GM19025 (cell line): ENCODE measurements around the gene PTPN4.
"Not testable (repeated sequence)": the region's sequence is repeated elsewhere in the genome, so short reads cannot be mapped to it uniquely, and the experiment has no call there.

Experiments used
- ATAC-seq: cut with Tn5 transposase; IDR thresholded peaks from one replicate; pipeline ENCODE4 v1.9.1; 2021; ENCODE audit warnings: mild to moderate bottlenecking, low read depth, moderate library complexity; ENCODE audit not compliant: unreplicated experiment

Gene PTPN4

DNA sequence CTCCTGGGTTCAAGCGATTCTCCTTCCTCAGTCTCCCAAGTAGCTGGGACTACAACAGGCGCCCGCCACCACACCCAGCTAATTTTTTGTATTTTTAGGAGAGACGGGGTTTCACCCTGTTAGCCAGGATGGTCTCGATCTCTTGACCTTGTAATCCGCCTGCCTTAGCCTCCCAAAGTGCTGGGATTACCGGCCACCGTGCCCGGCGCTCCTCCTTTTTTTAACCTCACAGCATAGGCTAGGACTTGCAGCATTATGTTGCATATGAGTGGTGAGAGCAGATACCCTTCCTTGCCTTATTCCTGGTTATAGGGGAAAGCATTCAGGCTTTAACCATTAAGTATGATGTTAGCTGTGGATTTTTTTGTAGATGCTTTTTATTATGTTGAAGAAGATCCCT lies 42.3 kb downstream of the PTPN4 start:
- not testable (repeated sequence) for ATAC-seq

DNA sequence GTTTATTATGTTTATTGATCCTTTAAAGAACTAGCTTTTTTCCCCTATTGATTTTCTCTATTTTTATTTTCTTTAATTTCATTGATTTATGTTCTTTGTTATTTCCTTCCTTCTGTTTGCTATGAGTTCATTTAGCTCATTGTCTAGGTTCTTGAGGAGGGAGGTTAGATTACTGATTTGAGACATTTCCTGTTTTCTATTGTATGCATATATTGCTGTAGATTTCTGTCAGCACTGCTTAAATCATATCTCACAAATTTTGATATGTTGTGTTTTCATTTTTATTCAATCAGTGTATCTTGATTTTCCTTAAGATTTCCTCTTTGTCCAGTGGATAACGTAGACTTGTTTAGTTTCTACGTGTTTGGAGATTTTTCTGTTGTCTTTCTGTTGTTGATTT lies 43.4 kb downstream of the PTPN4 start:
- no peak for ATAC-seq

GRCh38 chr2:119804409-119804808 lies 44.7 kb downstream of the PTPN4 start:
- not testable (repeated sequence) for ATAC-seq

- no peak for ATAC-seq
Measured at GRCh38 chr2:119808516-119809147, 48.9 kb downstream of the PTPN4 start.

DNA sequence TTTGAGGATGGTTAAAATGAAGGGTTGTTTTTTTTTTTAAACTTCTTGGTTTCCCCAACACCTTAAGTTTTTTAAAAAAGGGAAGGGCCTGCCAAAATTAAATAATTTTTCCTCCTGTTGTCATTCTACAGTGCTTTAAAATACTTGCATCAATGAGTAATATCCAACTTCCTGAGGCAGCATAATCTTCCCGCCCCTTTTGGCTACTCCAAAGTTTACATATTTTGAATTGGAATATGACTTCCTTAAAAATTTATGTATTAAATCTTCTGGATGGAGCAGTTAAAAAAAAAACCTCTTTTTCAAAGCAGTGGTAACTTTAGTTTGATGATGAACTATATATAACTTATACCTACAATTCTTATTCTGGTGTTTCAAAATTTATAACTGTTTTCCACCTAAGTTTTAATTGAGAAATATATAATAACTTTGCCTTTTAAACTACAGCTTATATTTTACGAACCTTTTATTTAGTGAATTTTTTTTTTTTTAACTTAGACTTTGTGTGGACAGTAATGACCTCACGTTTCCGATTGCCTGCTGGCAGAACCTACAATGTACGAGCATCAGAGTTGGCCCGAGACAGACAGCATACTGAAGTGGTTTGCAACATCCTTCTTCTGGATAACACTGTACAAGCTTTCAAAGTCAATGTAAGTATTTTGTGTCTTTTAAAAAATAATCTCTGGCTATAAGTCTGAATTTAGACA lies 49.8 kb downstream of the PTPN4 start:
- no peak for ATAC-seq

DNA sequence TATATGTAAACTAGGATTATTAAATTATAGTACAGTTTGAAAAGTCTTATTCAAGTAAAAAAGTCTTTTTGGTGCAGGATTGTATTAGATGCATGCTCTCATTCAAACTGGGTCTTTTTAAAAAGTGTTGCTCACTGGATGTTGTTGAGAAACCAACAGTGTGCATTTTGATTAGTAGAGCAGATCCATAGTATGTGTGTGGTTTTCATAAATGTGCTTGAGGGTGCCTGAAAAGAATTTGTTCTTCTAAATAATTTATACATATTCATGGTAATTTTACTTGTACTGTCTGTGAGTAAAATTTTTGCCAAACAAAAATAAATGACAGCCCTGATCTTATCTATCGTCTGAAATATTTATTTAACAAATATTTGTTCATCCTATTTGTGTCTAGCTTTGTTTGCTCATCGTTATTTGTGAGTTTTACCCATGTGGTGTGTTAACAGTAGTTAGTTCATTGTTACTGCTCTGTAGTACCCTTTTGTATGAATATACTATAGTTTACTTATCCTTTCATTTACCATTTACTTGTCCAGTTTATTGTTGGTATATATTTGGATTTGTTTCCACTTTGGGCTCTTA lies 50.4 kb downstream of the PTPN4 start:
- no peak for ATAC-seq

DNA sequence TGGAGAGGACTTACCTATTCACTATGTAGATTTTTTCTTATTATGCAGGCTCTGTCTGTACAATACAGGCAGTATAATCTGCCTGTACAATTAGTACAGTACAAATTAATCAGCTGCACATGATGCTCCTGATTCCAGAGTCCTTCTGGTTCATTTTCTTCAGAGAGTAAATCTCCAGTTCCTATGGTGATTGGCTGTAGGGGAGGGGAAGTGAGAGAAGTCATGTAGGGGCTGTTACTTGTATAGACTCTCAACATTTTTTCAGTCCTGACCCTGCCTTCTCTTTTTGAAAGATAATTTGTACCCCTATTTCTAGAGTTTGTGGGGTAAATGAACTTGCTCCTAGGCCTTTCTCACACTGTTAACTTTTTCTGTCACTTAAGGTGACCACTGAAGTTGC lies 54.5 kb downstream of the PTPN4 start:
- ATAC-seq, result no peak

- ATAC-seq, result no peak
Measured at GRCh38 chr2:119818792-119819191, 59.1 kb downstream of the PTPN4 start.

DNA sequence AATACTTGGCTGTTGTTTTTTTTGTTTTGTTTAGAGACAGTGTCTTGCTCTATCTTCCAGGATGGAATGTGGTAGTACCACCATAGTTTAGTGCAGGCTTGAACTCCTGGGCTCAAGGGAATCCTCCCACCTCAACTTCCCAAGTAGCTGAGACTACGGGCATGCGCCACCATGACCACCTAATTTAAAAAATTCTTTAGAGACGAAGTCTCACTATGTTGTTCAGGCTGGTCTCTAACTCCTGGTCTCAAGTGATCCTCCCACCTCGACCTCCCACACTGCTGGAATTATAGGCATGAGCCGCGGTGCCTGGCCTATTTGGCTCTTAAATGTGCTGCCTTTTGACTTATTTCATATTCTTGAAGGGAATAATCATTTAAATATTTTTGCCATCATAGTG lies 60.1 kb downstream of the PTPN4 start:
- no peak for ATAC-seq

DNA sequence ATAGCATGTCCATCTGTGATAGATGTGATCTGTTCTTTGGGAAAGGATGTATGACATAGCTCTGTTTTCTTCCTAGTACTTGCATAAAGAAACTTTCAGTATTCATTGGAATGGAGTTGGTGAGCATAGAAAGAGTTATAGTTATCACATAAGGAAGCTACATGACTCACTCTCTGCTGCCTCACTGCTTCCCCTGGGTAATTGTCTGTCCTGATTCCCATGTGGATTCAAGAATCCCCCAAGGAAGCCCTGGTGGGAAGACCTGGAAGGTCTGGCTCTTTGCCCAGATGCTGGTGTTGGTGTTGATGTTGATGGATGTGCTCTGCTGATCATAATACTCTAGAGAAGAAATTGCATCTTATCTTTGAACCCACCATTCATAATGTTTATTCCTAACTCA lies 60.6 kb downstream of the PTPN4 start:
- no peak for ATAC-seq

DNA sequence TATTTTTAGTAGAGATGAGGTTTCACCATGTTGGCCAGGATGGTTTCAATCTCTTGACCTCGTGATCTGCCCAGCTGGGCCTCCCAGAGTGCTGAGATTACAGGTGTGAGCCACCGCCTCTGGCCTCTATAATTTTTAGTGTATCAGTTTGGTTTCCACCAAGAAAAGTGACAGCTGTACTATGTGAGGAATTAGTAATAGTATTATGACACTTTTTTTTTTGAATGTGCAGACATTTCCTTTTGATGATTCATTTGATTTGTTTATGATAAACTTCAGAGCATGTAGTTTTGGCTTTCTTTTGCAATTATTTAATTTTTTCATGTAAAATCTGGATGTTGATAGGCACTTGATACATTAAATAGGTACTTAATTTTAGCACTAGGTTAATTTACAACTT lies 61.5 kb downstream of the PTPN4 start:
- no peak for ATAC-seq

GRCh38 chr2:119823734-119824334 lies 64.1 kb downstream of the PTPN4 start:
- ATAC-seq, result no peak

- peak; percentile 61 for ATAC-seq
Measured at GRCh38 chr2:119826370-119826961, 66.7 kb downstream of the PTPN4 start.

GRCh38 chr2:119827866-119828507 lies 68.3 kb downstream of the PTPN4 start:
- ATAC-seq, result no peak

- no peak for ATAC-seq
Measured at GRCh38 chr2:119836455-119837142, 76.9 kb downstream of the PTPN4 start.

DNA sequence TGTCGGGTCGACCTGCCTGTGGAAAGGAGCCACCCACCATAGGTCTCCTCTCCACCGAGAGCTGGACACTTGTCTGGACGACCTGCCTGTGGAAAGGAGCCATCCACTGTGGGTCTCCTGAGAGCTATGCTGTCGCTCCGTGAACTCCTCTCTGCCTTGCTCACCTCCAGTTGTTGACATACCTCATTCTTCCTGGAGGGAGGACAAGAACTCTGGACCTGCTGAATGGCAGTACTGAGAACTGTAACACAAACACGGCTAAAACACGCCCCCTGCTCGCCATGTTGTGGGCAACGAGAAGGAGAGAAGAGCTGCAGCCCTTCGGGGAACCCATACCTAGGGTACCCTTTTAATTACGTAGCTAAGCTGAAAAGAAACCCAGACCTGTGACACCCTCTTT lies 77.6 kb downstream of the PTPN4 start:
- no peak for ATAC-seq

GRCh38 chr2:119837759-119838158 lies 78.0 kb downstream of the PTPN4 start:
- no peak for ATAC-seq

DNA sequence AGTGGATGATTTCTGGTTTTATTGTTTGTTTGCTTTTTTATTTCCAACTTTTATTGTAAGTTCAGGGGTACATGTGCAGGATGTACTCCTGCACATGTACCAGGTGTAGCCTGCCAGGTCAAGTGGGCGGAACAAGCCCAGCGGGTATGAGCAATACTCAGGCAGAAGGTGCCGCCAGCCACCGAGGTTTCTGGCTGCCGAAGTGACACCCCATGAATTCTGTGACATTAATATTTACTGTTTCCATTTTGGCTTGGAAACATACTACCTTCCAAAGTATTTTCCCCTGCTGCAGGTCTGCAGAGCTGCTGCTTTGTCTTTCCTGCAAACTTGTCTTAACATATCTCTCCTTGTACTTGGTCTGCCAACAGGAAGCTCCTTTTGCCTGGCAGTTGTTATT lies 78.5 kb downstream of the PTPN4 start:
- ATAC-seq, result no peak

DNA sequence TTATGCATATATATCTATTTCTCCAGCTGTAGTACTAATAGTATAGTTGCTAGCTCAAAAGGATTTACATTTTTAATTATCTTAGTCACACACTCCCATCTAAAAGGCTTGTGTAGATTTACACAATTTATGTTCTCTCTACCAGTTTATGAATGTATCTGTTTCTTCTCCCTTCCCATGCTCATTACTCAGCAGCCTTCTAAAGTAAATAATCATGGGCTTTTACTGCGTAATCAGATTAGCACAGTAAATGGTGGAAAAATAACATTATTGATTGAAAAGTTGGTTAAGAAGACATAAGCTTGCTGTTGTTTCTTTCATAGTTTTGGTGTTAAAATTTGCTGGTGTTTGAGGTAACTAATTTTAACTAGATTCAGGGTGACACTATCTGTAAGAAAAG lies 81.8 kb downstream of the PTPN4 start:
- ATAC-seq, result no peak

DNA sequence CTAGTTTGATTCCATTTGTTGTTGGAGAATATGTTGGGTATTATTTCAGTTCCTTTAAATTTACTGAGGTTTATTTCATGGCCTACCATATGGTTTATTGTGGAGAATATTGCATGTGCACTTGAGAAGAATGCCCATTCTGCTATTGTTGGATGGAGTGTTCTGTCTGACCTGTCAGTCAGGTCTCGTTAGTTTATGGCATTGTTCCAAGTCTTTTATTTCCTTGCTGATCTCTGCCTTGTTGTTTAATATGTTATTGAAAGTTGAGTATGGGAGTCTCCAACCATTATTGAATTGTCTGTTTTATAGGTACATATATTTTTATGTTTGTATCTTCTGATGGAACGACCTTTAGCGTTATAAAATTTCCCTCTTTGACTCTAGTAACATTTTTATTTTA lies 86.3 kb downstream of the PTPN4 start:
- no peak for ATAC-seq
